Kidney (tissue), 14 donors: ENCODE measurements around the gene IL17B. TPM values are rescaled to one million over a fixed set of nuclear protein-coding genes. Genes with fewer than 3 reads are reported as not detected.

Experiments
- DNase-seq, 5 donors: peaks; one replicate each; pipeline ENCODE4 v3.0.0-alpha.2; 2013 to 2020
- FAIRE-seq: peaks from 2 replicates; lab custom pipeline; 2012; peaks lifted over from hg19 to GRCh38; lab: Jason Lieb, UNC
- H3K27ac ChIP-seq, 2 donors: one replicate each; pipeline ENCODE4 v1.7.0; 2013; ENCODE audit warnings: low read depth in 2 of 2, low read length in 2 of 2, inconsistent platforms in 1 of 2
- H3K27me3 ChIP-seq: one replicate; pipeline ENCODE4 v1.7.1; 2013; ENCODE audit warnings: low read length, inconsistent platforms; ENCODE audit not compliant: control insufficient read depth, insufficient read depth
- H3K36me3 ChIP-seq, 3 donors: one replicate each; pipeline versions ENCODE4 v1.7.0 to v1.7.1; 2013; ENCODE audit warnings: low read length in 3 of 3, control low read depth in 1 of 3, inconsistent platforms in 1 of 3; ENCODE audit not compliant: insufficient read depth in 3 of 3, control insufficient read depth in 2 of 3
- H3K4me1 ChIP-seq, 3 donors: one replicate each; pipeline versions ENCODE4 v1.7.0 to v1.7.1; 2013; ENCODE audit warnings: low read length in 3 of 3, inconsistent platforms in 1 of 3, low read depth in 1 of 3; ENCODE audit not compliant: control insufficient read depth in 2 of 3, insufficient read depth in 2 of 3
- H3K4me3 ChIP-seq, 3 donors: one replicate each; pipeline versions ENCODE4 v1.7.0 to v1.8.1; 2013; ENCODE audit warnings: low read length in 3 of 3, control low read depth in 1 of 3, inconsistent platforms in 1 of 3
- H3K9ac ChIP-seq, 3 donors: one replicate each; pipeline versions ENCODE4 v1.7.0 to v1.7.1; 2013; ENCODE audit warnings: low read length in 3 of 3, control low read depth in 1 of 3, inconsistent platforms in 1 of 3
- H3K9me3 ChIP-seq, 3 donors: one replicate each; pipeline versions ENCODE4 v1.7.0 to v1.7.1; 2013; ENCODE audit warnings: low read length in 3 of 3, control low read depth in 1 of 3, inconsistent platforms in 1 of 3; ENCODE audit not compliant: control insufficient read depth in 2 of 3, insufficient read depth in 1 of 3
- intact Hi-C: fragments of 100-400 bp; cut with DNase I; formaldehyde crosslinking; loops from one replicate; pipeline ENCODE4 v1.11.1; 2022
- polyA plus RNA-seq: library from polyadenylated mRNA; stranded (reverse); fragments of 350-450 nt; fragmentation: Illumina TruSeq; extraction: RNeasy Lipid Tissue Mini Kit (QIAGEN cat#74804); gene quantifications from one replicate; pipeline ENCODE4 v1.2.3, GENCODE V29; 2014; ENCODE audit warnings: low read depth, low replicate concordance; ENCODE audit not compliant: insufficient read depth
- total RNA-seq: library from RNA; stranded (reverse); fragmentation: NEBNext Ultra II Directional; extraction: Animal tissue kit (Norgen Biotek cat#: 25700); gene quantifications from one replicate; pipeline ENCODE4 v1.2.1, GENCODE V29; 2021
- TF ChIP-seq, protein P1 (sequence below): IDR thresholded peaks from 3 replicates; pipeline ENCODE4 v1.5.1; 2012; ENCODE audit warnings: mild to moderate bottlenecking, moderate library complexity, borderline replicate concordance; ENCODE audit not compliant: insufficient read depth; ENCODE audit errors: extremely low read depth
- donor health status: control.
- donor health status: control.
- donor health status: control.
- donor health status: control.
- donor health status: control.
- donor health status: DM: yes; HTN: yes; CAD: no.
- donor health status: Normal renal cell carcinoma (clear cell type).

Gene IL17B
- total and polyA plus RNA-seq, 2 donors from 2014 or later, result 1.4 to 4.7 TPM

GRCh38 chr5:149372076-149372795, 6.9 kb downstream of the IL17B start:
- TF ChIP-seq, protein P1, sequence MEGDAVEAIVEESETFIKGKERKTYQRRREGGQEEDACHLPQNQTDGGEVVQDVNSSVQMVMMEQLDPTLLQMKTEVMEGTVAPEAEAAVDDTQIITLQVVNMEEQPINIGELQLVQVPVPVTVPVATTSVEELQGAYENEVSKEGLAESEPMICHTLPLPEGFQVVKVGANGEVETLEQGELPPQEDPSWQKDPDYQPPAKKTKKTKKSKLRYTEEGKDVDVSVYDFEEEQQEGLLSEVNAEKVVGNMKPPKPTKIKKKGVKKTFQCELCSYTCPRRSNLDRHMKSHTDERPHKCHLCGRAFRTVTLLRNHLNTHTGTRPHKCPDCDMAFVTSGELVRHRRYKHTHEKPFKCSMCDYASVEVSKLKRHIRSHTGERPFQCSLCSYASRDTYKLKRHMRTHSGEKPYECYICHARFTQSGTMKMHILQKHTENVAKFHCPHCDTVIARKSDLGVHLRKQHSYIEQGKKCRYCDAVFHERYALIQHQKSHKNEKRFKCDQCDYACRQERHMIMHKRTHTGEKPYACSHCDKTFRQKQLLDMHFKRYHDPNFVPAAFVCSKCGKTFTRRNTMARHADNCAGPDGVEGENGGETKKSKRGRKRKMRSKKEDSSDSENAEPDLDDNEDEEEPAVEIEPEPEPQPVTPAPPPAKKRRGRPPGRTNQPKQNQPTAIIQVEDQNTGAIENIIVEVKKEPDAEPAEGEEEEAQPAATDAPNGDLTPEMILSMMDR, result no peak
- no peak overlapping the region for H3K9ac ChIP-seq
- DNase-seq (no peak), FAIRE-seq (no peak)
- H3K27me3 ChIP-seq, result no peaks in the 10 kb centered on the region
- no peak overlapping the region for H3K4me3 ChIP-seq
- intact Hi-C loops, result loop anchor here (10.0 kb wide), 1 partner anchor 63 kb away; no protein-coding TSS in a partner anchor
- H3K27ac ChIP-seq, result no peak overlapping the region
- H3K36me3 ChIP-seq, result no peaks in the 10 kb centered on the region
- H3K9me3 ChIP-seq, result no peaks in the 10 kb centered on the region
- peaks cover 0 to 9% (median 0%) of the 10 kb centered on the region in 3 donors for H3K4me1 ChIP-seq

- peak in 4 of 5 donors; percentile 64 to 76 (median 67) for DNase-seq
- Histone ChIP-seq H3K9me3 (no peaks in the 10 kb centered on the region), H3K4me3 (no peak overlapping the region), H3K27me3 (no peaks in the 10 kb centered on the region), H3K9ac (no peak overlapping the region), H3K36me3 (no peaks in the 10 kb centered on the region), H3K4me1 (peaks cover 0 to 10% (median 0%) of the 10 kb centered on the region in 3 donors), H3K27ac (no peak overlapping the region)
- intact Hi-C loops, result loop anchor here (10.0 kb wide), 1 partner anchor 63 kb away; no protein-coding TSS in a partner anchor
- no peak for FAIRE-seq
- TF ChIP-seq, protein P1, result peak; percentile 76
Measured at GRCh38 chr5:149371296-149371962, 7.7 kb downstream of the IL17B start.

GRCh38 chr5:149370878-149371277, 8.2 kb downstream of the IL17B start:
- H3K27ac ChIP-seq, result no peak overlapping the region
- H3K9me3 ChIP-seq, result no peaks in the 10 kb centered on the region
- H3K36me3 ChIP-seq, result no peaks in the 10 kb centered on the region
- peaks cover 0 to 10% (median 0%) of the 10 kb centered on the region in 3 donors for H3K4me1 ChIP-seq
- intact Hi-C loops, result loop anchor here (10.0 kb wide), 1 partner anchor 64 kb away; no protein-coding TSS in a partner anchor
- no peak overlapping the region for H3K4me3 ChIP-seq
- no peak for DNase-seq
- no peaks in the 10 kb centered on the region for H3K27me3 ChIP-seq
- no peak overlapping the region for H3K9ac ChIP-seq
- TF ChIP-seq, protein P1, result no peak
- no peak for FAIRE-seq
